Mesodermal cell (in vitro differentiated cells): ENCODE results near the gene ZNF552. TPM values are rescaled to one million over a fixed set of nuclear protein-coding genes. Genes with fewer than 3 reads are reported as not detected.
"Not testable (repeated sequence)": the region's sequence is repeated elsewhere in the genome, so short reads cannot be mapped to it uniquely, and the experiment has no call there.

Experiments used
- H3K27ac ChIP-seq: 2 replicates; pipeline ENCODE4 v1.7.0; 2013; ENCODE audit warnings: mild to moderate bottlenecking, low read depth, low read length, moderate library complexity; ENCODE audit not compliant: severe bottlenecking
- H3K36me3 ChIP-seq: 2 replicates; pipeline ENCODE4 v1.7.1; 2013; ENCODE audit warnings: mild to moderate bottlenecking, low read length, moderate library complexity; ENCODE audit not compliant: control insufficient read depth, insufficient read depth
- H3K4me1 ChIP-seq: one replicate; pipeline ENCODE4 v1.7.1; 2013; ENCODE audit warnings: mild to moderate bottlenecking, low read length; ENCODE audit not compliant: insufficient read depth, control insufficient read depth, poor library complexity, severe bottlenecking
- H3K4me3 ChIP-seq: 2 replicates; pipeline ENCODE4 v1.7.0; 2013; ENCODE audit warnings: low read length, control low read depth, mild to moderate bottlenecking; ENCODE audit not compliant: insufficient read depth, poor library complexity, severe bottlenecking; ENCODE audit errors: extremely low read depth
- H3K9me3 ChIP-seq: 2 replicates; pipeline ENCODE4 v1.7.1; 2013; ENCODE audit warnings: mild to moderate bottlenecking, low read length, moderate library complexity; ENCODE audit not compliant: control insufficient read depth
- WGBS, 2 experiments: methylation state at CpG; one replicate each; pipeline ENCODE4 v1.1.5; 2013; ENCODE audit warnings: missing lambda C conversion rate in 2 of 2; ENCODE audit not compliant: insufficient coverage in 2 of 2; 5-methylcytosine and 5-hydroxymethylcytosine counted together
- polyA plus RNA-seq, 2 experiments: library from polyadenylated mRNA; stranded (reverse); fragments of 50-300 nt; gene quantifications; one replicate each; pipeline ENCODE4 v1.2.3, GENCODE V29; 2013

Gene ZNF552
- 3.3 TPM for polyA plus RNA-seq (2013, experiment 1 of 2)
- polyA plus RNA-seq (2013, experiment 2 of 2): 4.7 TPM

GRCh38 chr19:57814505-57815246 lies at the start of gene ZNF552:
ZNF552 (minus strand) TSS chr19:57814913; CDS start chr19:57814743, 170 bp downstream.
- peaks cover 3% of the 10 kb centered on the region for H3K4me1 ChIP-seq
- no peaks in the 10 kb centered on the region for H3K9me3 ChIP-seq
- H3K27ac ChIP-seq: peak within 1 kb of the TSS; percentile 53
- H3K36me3 ChIP-seq: peaks cover 22% of the 10 kb centered on the region
- H3K4me3 ChIP-seq: peak within 1 kb of the TSS; percentile 95
- WGBS, 2 experiments: 2% methylated on average over 44 to 45 of the region's 50 CpGs

DNA sequence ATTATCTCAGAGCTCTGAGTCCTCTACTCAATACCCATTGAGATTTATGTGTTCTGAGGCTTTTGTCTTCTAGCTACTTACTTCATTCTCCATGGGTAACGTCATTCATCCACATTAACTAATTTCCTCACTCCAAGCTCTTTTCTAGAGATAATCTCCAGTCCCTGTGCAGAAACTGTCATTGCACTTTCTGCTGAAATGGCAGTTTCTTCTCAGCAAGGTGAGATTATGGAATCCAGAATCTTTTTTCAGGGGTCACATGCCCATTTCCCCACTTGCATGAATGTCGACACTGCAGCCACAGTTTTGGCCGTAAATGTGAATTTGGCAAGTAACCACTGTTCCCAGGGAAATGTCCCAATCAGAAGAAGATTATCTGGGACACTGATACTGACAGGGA lies 47.6 kb upstream of the ZNF552 start:
- 93 to 100% methylated on average over 2 to 3 of the region's 3 CpGs for WGBS, 2 experiments
- H3K9me3 ChIP-seq, H3K4me3 ChIP-seq, H3K4me1 ChIP-seq, H3K27ac ChIP-seq: not testable (repeated sequence)
- H3K36me3 ChIP-seq: peaks cover 85% of the 10 kb centered on the region

DNA sequence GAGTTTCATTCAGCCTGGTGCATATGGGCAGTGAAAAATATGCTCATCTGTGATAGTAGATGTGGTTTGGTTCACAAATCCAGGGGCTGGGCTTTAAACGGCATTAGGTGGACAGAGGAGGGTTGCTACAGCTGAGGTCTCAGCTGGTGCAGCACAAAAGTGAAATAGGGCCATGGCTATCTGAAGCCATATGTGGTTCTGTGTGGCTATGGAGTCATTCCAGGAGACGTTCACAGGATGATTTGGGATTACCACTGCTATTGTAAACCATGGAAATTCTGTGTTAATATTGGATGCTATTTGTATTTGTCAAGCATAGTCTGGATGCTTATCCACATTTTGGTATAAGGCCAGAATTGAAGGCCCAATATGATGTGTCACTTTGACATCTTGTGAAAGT lies 39.4 kb upstream of the ZNF552 start:
- H3K4me1 ChIP-seq, H3K27ac ChIP-seq, H3K4me3 ChIP-seq, H3K9me3 ChIP-seq: not testable (repeated sequence)
- peaks cover 66% of the 10 kb centered on the region for H3K36me3 ChIP-seq
- WGBS, 2 experiments: 100% methylated on average over 1 of the region's 2 CpGs; no CpG with 5 or more reads in 1 of the 2 experiments

- not testable (repeated sequence) for H3K4me3 ChIP-seq
Measured at GRCh38 chr19:57851812-57852603, 37.3 kb upstream of the ZNF552 start.

DNA sequence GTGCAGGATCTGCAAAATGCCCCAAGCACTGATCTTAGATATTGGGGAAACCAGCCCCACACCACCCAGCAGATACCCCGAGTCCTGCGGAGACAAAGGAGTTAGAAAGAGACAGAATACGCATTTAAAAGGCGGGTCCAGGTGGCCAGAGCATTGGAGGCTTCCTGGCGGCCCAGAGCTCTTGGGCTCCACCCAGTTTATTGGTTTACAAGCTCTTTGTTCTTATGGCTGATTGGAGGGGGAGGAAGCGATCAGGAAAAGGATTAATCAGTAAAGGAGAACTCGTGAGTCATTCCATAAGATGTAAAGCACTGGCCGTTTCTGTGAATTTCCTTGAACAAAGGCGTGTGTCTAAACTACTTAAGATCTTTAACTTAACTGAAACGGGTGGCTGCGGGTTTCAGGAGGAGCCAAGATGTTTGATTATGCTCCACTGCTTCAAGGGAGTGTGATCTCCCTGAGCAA lies 35.9 kb upstream of the ZNF552 start:
- peaks cover 7% of the 10 kb centered on the region for H3K4me1 ChIP-seq
- peak overlapping the region; percentile 79 for H3K27ac ChIP-seq
- H3K9me3 ChIP-seq: no peaks in the 10 kb centered on the region
- H3K4me3 ChIP-seq: peak overlapping the region; percentile 76
- peaks cover 51% of the 10 kb centered on the region for H3K36me3 ChIP-seq
- 34 to 38% methylated on average over 10 of the region's 11 CpGs for WGBS, 2 experiments

More at GRCh38 chr19:57851812-57852603, 37.3 kb upstream of the ZNF552 start:
- not testable (repeated sequence) for H3K9me3 ChIP-seq, H3K27ac ChIP-seq, H3K4me1 ChIP-seq
- WGBS, 2 experiments: 89 to 95% methylated on average over 3 of the region's 6 CpGs
- peaks cover 53% of the 10 kb centered on the region for H3K36me3 ChIP-seq

- not testable (repeated sequence) for H3K4me1 ChIP-seq, H3K9me3 ChIP-seq
- H3K36me3 ChIP-seq: peaks cover 51% of the 10 kb centered on the region
- H3K27ac ChIP-seq: peak within 1 kb of the TSS; percentile 79
- H3K4me3 ChIP-seq: peak within 1 kb of the TSS; percentile 76
- 1% methylated on average over 25 to 34 of the region's 42 CpGs for WGBS, 2 experiments
Measured at GRCh38 chr19:57849666-57850473, 35.2 kb upstream of the ZNF552 start, which contains the start of gene ZNF587. ZNF587 (plus strand) TSS chr19:57849859; CDS start chr19:57850039, 180 bp downstream.

- Histone ChIP-seq H3K36me3 (peaks cover 53% of the 10 kb centered on the region), H3K4me3 (peak overlapping the region; percentile 76), H3K27ac (peak overlapping the region; percentile 79)
- WGBS, 2 experiments: 80% methylated on average over 1 of the region's 2 CpGs; no CpG with 5 or more reads in 1 of the 2 experiments
- not testable (repeated sequence) for H3K4me1 ChIP-seq, H3K9me3 ChIP-seq
Measured at GRCh38 chr19:57849162-57849665, 34.5 kb upstream of the ZNF552 start.

DNA sequence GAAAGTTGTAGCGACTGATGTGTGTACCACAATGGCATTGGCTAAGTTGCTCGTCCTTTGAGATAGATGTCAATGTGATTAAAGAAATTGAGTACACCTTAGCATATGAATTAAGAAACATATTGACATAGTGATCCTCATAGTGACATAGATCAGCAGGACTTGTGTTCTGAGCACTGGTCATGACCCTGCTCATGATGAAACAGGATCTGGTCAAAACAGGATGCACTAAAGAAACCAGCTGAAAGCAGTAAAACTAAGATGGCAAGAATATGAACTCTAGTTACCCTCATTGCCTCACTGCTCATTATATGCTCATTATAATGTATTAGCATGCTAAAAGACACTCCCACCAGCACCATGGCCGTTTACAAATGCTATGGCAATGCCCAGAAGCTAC lies 32.5 kb upstream of the ZNF552 start:
- WGBS, 2 experiments: 33% methylated on average over 1 of the region's 3 CpGs; no CpG with 5 or more reads in 1 of the 2 experiments
- not testable (repeated sequence) for H3K27ac ChIP-seq, H3K4me1 ChIP-seq, H3K4me3 ChIP-seq, H3K9me3 ChIP-seq
- H3K36me3 ChIP-seq: peaks cover 58% of the 10 kb centered on the region

DNA sequence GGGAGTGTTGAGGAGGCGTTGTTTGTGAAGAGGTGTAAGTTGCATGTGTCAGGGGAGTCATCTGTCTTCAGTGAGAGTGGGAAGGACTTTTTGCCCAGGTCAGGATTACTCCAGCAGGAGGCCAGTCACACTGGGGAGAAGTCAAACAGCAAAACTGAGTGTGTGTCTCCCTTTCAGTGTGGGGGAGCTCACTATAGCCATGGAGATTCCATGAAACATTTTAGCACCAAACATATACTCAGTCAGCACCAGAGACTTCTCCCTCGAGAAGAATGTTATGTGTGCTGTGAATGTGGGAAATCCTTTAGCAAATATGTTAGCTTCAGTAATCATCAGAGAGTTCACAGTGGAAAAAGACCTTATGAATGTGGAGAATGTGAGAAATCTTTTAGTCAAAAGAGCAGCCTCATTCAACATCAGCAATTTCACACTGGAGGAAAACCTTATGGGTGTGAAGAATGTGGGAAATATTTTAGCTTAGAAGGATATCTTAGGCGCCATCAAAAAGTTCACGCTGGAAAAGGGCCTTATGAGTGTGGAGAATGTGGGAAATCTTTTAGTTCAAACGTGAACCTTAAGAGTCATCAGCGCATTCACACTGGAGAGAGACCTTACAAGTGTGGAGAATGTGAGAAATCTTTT lies 26.5 kb upstream of the ZNF552 start:
- Histone ChIP-seq H3K36me3 (peaks cover 81% of the 10 kb centered on the region), H3K4me3 (no peak overlapping the region), H3K9me3 (no peaks in the 10 kb centered on the region), H3K4me1 (no peaks in the 10 kb centered on the region), H3K27ac (peak overlapping the region; percentile 46)
- WGBS, 2 experiments: 79 to 90% methylated on average over 4 of the region's 6 CpGs
